ENCODE data around the gene LCE7A.

The LCE7A gene

DNA sequence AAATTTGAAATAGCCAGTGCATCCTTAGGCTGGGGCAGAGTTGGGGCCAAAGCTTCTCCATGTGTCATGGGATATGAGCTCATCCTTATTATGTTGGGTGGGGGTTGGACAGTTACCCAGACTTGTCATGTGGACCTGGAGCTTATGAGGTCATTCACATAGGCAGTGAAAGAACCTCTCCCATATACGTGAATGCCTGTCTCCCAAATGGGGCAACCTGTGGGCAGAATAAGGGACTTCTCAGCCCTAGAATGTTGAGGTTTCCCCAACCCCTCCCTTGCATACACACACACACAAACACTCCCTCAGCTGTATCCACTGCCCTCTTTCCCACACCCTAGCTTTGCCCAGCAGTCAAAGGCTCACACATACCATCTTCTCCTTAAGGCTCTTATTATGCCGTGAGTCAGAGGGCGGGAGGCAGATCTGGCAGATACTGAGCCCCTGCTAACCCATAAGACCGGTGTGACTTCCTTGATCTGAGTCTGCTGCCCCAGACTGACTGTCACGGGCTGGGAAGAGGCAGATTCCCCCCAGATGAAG lies 46.3 kb downstream of the LCE7A start:
- no peak overlapping the region for H3K27ac ChIP-seq
- TF ChIP-seq, protein P1, sequence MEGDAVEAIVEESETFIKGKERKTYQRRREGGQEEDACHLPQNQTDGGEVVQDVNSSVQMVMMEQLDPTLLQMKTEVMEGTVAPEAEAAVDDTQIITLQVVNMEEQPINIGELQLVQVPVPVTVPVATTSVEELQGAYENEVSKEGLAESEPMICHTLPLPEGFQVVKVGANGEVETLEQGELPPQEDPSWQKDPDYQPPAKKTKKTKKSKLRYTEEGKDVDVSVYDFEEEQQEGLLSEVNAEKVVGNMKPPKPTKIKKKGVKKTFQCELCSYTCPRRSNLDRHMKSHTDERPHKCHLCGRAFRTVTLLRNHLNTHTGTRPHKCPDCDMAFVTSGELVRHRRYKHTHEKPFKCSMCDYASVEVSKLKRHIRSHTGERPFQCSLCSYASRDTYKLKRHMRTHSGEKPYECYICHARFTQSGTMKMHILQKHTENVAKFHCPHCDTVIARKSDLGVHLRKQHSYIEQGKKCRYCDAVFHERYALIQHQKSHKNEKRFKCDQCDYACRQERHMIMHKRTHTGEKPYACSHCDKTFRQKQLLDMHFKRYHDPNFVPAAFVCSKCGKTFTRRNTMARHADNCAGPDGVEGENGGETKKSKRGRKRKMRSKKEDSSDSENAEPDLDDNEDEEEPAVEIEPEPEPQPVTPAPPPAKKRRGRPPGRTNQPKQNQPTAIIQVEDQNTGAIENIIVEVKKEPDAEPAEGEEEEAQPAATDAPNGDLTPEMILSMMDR (conservative IDR thresholded peaks at IDR 0.05) = no peak

DNA sequence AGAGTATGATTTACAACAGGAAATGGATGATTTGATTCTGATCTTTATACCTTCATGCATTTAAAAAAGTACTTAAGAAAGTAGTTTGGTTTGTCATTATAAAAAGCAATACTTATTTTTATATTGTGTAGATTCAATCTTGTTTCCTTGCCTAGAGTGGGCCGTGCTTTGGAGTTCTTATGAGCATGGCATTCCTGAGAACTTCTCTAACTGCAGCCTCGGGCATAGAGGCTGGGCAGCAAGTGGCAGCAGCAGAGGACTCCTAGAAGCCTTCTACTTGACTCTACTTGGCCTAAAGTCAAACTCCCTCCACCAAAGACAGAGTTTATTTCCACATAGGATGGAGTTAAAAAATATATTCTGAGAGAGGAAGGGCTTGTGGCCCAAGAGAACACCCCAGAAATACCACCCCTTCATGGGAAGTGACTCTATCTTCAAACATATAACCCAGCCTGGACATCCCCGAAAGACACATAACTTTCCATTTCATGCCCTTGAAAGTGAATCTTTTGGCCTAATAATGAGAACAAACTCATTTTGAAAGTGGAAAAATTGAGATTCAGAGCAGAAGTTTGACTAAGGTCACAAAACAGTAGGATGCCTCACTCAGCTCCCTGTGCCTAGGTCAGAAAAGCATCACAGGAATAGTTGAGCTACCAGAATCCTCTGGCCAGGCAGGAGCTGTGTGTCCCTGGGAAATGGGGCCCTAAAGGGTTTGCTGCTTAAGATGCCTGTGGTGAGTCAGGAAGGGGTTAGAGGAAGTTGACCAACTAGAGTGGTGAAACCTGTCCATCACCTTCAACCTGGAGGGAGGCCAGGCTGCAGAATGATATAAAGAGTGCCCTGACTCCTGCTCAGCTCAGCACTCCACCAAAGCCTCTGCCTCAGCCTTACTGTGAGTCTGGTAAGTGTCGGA lies 48.1 kb downstream of the LCE7A start, which contains the start of gene IVL:
TSS of gene IVL (plus strand) at position 861 of the 916 bp plus-strand sequence. CDS start 1,252 bp downstream, outside the sequence.
- TF ChIP-seq, protein P1 (conservative IDR thresholded peaks at IDR 0.05) = no peak
- peak within 1 kb of the TSS; percentile 26; the same call in 1 of the 2 replicates for H3K27ac ChIP-seq

DNA sequence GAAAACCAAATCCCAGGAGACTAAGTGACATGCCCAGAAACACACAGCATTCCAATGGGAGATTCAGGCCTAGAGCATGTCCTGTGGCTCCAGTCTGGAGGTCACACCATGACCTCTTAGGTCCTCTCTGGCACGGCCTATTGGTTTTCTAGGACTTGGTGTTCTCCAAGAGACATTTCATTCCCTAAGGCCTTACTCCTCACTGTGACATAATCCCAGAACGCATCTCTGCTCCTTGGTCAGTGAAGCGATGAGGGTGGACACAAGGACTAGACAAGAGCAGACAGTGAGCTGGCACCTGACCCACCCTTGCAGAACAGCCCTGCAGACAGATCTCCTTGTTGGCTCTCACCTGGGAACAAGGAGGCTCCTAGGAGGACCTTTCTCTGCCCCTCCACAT lies 49.4 kb downstream of the LCE7A start:
- TF ChIP-seq, protein P1 (conservative IDR thresholded peaks at IDR 0.05) = no peak
- H3K27ac ChIP-seq = no peak overlapping the region
